Measurements from ENCODE around the gene HGFAC. TPM values are rescaled to one million over a fixed set of nuclear protein-coding genes. Genes with fewer than 3 reads are reported as not detected.

Gene HGFAC
- total RNA-seq, 1 donor from 2014 or later: not detected

DNA sequence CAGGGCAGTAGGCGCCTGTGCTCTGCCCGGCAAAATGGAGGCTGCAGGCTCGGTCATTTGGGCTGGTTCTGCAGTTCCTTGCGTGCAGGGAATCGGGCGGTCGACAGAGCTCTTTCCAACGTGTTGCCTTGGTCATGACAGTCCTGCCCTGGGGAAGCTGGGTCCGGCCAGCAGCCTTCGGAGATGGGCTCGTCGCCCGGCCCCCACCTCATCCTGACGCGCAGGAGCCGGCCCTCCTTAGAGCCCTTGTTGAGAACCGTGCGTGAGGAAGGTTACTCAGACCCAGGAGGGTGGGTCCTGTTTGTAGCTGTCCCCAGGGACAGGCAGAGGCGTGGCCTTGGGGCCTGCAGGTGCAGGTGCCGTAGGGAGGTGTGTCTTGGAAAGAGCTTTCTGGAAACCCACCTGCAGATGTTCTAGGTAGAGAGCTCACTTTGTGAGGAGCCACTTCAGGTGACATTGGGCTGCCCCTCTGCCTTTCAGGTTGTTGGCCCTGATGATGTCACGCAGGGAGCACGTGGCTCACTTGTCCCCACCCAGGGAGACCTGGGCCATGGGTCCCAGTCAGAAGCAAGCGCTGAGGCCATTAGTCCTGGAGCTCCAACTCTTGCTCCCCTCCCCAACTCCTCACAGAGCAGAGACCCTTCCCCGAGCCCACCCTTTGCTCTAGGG is 15.2 kb upstream of the HGFAC start:
- H3K4me3 ChIP-seq: no peak overlapping the region
- peaks cover 4% of the 10 kb centered on the region for H3K27me3 Mint-ChIP-seq (ENCODE audit: insufficient read depth, low read depth)
- H3K9ac ChIP-seq: no peak overlapping the region
- DNase-seq (ENCODE audit: low spot score): no peak
- H3K36me3 ChIP-seq: no peaks in the 10 kb centered on the region
- no peaks in the 10 kb centered on the region for H3K27me3 ChIP-seq
- no peak overlapping the region for H2AFZ ChIP-seq (replicated peaks)
- no peaks in the 10 kb centered on the region for H3K9me3 ChIP-seq (ENCODE audit: low read depth)
- no peak overlapping the region for H3K4me2 ChIP-seq
- H3K79me2 ChIP-seq (ENCODE audit: low read depth): no peaks in the 10 kb centered on the region
- no peak overlapping the region for H3K4me3 Mint-ChIP-seq
- H3K9me3 Mint-ChIP-seq: no peaks in the 10 kb centered on the region
- TF ChIP-seq, protein P1, sequence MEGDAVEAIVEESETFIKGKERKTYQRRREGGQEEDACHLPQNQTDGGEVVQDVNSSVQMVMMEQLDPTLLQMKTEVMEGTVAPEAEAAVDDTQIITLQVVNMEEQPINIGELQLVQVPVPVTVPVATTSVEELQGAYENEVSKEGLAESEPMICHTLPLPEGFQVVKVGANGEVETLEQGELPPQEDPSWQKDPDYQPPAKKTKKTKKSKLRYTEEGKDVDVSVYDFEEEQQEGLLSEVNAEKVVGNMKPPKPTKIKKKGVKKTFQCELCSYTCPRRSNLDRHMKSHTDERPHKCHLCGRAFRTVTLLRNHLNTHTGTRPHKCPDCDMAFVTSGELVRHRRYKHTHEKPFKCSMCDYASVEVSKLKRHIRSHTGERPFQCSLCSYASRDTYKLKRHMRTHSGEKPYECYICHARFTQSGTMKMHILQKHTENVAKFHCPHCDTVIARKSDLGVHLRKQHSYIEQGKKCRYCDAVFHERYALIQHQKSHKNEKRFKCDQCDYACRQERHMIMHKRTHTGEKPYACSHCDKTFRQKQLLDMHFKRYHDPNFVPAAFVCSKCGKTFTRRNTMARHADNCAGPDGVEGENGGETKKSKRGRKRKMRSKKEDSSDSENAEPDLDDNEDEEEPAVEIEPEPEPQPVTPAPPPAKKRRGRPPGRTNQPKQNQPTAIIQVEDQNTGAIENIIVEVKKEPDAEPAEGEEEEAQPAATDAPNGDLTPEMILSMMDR (IDR thresholded peaks at IDR 0.05): no peak
- TF ChIP-seq EZH2 (IDR thresholded peaks at IDR 0.05) (no peak), EZH2phosphoT487 (IDR thresholded peaks at IDR 0.05) (no peak)
- no peak overlapping the region for H3K27ac ChIP-seq
- no peaks in the 10 kb centered on the region for H4K20me1 ChIP-seq (ENCODE audit: low read depth)
- peaks cover 9% of the 10 kb centered on the region for H3K36me3 Mint-ChIP-seq
- peaks cover 3% of the 10 kb centered on the region for H3K4me1 Mint-ChIP-seq
- H3K4me1 ChIP-seq: no peaks in the 10 kb centered on the region
- no peaks in the 10 kb centered on the region for H3F3A ChIP-seq (ENCODE audit: low read depth)
- no peak overlapping the region for H3K27ac Mint-ChIP-seq

DNA sequence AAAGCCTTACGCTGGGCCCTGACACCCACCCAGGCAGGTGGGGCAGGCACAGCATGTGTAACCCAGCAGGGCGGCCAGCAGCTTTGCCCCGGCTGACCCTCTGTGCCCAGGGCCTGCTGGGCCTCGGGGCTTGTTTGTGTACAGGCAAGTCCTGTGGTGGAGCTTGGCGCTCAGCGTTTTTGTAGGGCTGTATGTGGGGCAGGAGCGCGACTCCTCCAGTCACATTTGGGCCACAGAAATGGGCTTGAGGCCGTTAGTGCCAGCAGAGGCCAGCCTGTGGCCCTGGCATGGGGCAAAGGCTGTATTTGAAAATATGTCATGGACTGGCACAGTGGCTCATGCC is 14.7 kb upstream of the HGFAC start:
- H3K4me3 Mint-ChIP-seq: no peak overlapping the region
- no peak overlapping the region for H2AFZ ChIP-seq (replicated peaks)
- no peaks in the 10 kb centered on the region for H3K36me3 ChIP-seq

DNA sequence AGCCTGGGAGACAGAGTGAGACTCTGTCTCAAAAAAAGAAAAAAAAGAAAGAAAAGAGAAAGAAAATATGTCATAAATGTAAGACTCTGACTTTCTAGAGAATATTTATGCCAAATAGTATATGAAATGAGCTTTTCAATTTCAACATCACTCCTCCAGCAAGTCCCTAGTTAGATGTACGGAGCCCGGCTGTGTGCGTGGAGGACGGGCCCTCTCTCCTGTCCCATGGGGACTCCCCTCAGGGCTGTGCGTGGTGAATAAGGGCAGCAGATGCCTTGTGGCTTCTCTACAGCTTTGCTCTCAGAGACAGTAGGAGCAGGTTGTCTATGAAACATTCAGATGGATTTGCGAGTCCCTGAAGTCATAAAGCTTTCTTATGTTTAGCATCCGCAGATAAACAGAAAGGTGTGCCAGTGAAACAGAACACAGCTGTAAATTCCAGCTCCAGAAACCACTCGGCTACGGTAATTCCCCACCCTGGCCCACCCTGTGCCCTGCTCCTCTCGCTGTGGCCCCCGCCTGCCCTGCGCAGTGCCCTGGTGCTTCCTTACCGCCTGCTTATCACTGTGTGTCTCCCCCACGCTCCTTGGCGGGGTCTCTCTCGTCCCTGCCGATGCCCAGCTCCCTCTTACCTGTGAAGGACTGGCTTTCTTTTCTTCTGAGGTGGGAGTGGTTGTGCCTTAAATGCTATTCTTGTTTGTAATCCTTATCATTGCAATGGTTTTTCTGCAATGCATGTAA is 13.9 kb upstream of the HGFAC start:
- Mint-ChIP-seq H3K27ac (no peak overlapping the region), H3K36me3 (peaks cover 7% of the 10 kb centered on the region), H3K4me3 (no peak overlapping the region), H3K27me3 (ENCODE audit: insufficient read depth, low read depth) (peaks cover 3% of the 10 kb centered on the region), H3K4me1 (no peaks in the 10 kb centered on the region), H3K9me3 (no peaks in the 10 kb centered on the region)
- Histone ChIP-seq H3K4me1 (no peaks in the 10 kb centered on the region), H3K79me2 (ENCODE audit: low read depth) (no peaks in the 10 kb centered on the region), H3K9me3 (ENCODE audit: low read depth) (no peaks in the 10 kb centered on the region), H3K9ac (no peak overlapping the region), H3K4me2 (no peak overlapping the region), H3K4me3 (no peak overlapping the region), H3K27ac (no peak overlapping the region), H3K27me3 (no peaks in the 10 kb centered on the region), H3K36me3 (no peaks in the 10 kb centered on the region), H3F3A (ENCODE audit: low read depth) (no peaks in the 10 kb centered on the region), H2AFZ (replicated peaks) (no peak overlapping the region), H4K20me1 (ENCODE audit: low read depth) (no peaks in the 10 kb centered on the region)
- no peak for DNase-seq (ENCODE audit: low spot score)
- TF ChIP-seq, protein P1 (IDR thresholded peaks at IDR 0.05): no peak
- TF ChIP-seq EZH2phosphoT487 (IDR thresholded peaks at IDR 0.05) (no peak), EZH2 (IDR thresholded peaks at IDR 0.05) (no peak)

More for the DNA sequence above, 14.7 kb upstream of the HGFAC start:
- Mint-ChIP-seq H3K4me1 (peaks cover 3% of the 10 kb centered on the region), H3K36me3 (peaks cover 9% of the 10 kb centered on the region), H3K27ac (no peak overlapping the region), H3K27me3 (ENCODE audit: insufficient read depth, low read depth) (peaks cover 6% of the 10 kb centered on the region), H3K9me3 (no peaks in the 10 kb centered on the region)
- Histone ChIP-seq H3K9ac (no peak overlapping the region), H3K4me3 (no peak overlapping the region), H3K9me3 (ENCODE audit: low read depth) (no peaks in the 10 kb centered on the region), H3K4me2 (no peak overlapping the region), H3K27ac (no peak overlapping the region), H3K4me1 (no peaks in the 10 kb centered on the region), H3K79me2 (ENCODE audit: low read depth) (no peaks in the 10 kb centered on the region), H3F3A (ENCODE audit: low read depth) (no peaks in the 10 kb centered on the region), H3K27me3 (no peaks in the 10 kb centered on the region), H4K20me1 (ENCODE audit: low read depth) (no peaks in the 10 kb centered on the region)
- TF ChIP-seq, protein P1 (IDR thresholded peaks at IDR 0.05): no peak
- TF ChIP-seq EZH2phosphoT487 (IDR thresholded peaks at IDR 0.05) (no peak), EZH2 (IDR thresholded peaks at IDR 0.05) (no peak)
- no peak for DNase-seq (ENCODE audit: low spot score)
